A549 (cell line): ENCODE measurements around the gene ZNF205. TPM values are rescaled to one million over a fixed set of nuclear protein-coding genes. Genes with fewer than 3 reads are reported as not detected.

Source experiments
- ATAC-seq, 2 experiments: fragments of 200-7000 bp in 1 of 2; fragments of >200 bp in 1 of 2; cut with Nextera tagmentation in 1 of 2; cut with Tn5 transposase in 1 of 2; 3 replicates each; pipeline versions ENCODE4 v1.8.0 to v1.9.1; 2018 to 2020; ENCODE audit warnings: mild to moderate bottlenecking in 1 of 2, moderate library complexity in 1 of 2
- CTCF ChIA-PET: fragments of 300-600 bp; sonication (Branson Sonifier 250); formaldehyde crosslinking; extraction: SDS; loops from one replicate; lab custom pipeline; 2021; ENCODE audit warnings: antibody characterized with exemption, inconsistent platforms; lab: Yijun Ruan, JAX
- POLR2A ChIA-PET: fragments of 350-600 bp; formaldehyde crosslinking; extraction: SDS; loops from one replicate; lab custom pipeline; 2021; ENCODE audit warnings: antibody characterized with exemption, inconsistent platforms; lab: Yijun Ruan, JAX
- DNase-seq, 2 experiments: peaks; one replicate each; pipeline versions ENCODE4 v3.0.0 to v3.0.0-alpha.2; 2011 to 2016; ENCODE audit warnings: low read depth in 1 of 2, low spot score in 1 of 2
- FAIRE-seq: peaks from 2 replicates; lab custom pipeline; 2011; peaks lifted over from hg19 to GRCh38; lab: Jason Lieb, UNC
- H3K27ac ChIP-seq, 2 experiments: fragments of >200 bp; sonication (Bioruptor Twin); formaldehyde crosslinking; 3 replicates each; pipeline ENCODE4 v1.5.1; 2016 to 2017
- H3K4me1 ChIP-seq: fragments of >200 bp; sonication (Bioruptor Twin); formaldehyde crosslinking; 3 replicates; pipeline ENCODE4 v1.6.1; 2016
- H3K4me2 ChIP-seq: fragments of >200 bp; sonication (Bioruptor Twin); formaldehyde crosslinking; 3 replicates; pipeline ENCODE4 v1.6.1; 2016
- H3K4me3 ChIP-seq: fragments of >200 bp; sonication (Bioruptor Twin); formaldehyde crosslinking; 3 replicates; pipeline ENCODE4 v1.5.1; 2016
- H3K9me3 ChIP-seq: fragments of >200 bp; sonication (Bioruptor Twin); formaldehyde crosslinking; 3 replicates; pipeline ENCODE4 v1.6.1; 2016
- CEBPB ChIP-seq, 2 experiments: fragments of >200 bp in 1 of 2; sonication (Bioruptor Twin) in 1 of 2; formaldehyde crosslinking in 1 of 2; IDR thresholded peaks; 2 replicates each; pipeline ENCODE4 v1.6.1; 2012 to 2016
- EHMT2 ChIP-seq: fragments of 200-600 bp; sonication (generic); IDR thresholded peaks from 2 replicates; pipeline ENCODE4 v1.6.1; 2016; ENCODE audit warnings: antibody characterized with exemption, low read depth, mild to moderate bottlenecking, moderate library complexity
- ESRRA ChIP-seq: fragments of 150-350 bp; IDR thresholded peaks from 2 replicates; pipeline ENCODE4 v1.6.1; 2014; ENCODE audit warnings: mild to moderate bottlenecking, low read length, borderline replicate concordance
- FOSB ChIP-seq: fragments of 250-450 bp; sonication (Bioruptor Pico); IDR thresholded peaks from 2 replicates; pipeline ENCODE4 v1.5.0; 2020; ENCODE audit warnings: mild to moderate bottlenecking, moderate library complexity
- FOXS1 ChIP-seq: fragments of 250-450 bp; sonication (Bioruptor Pico); IDR thresholded peaks from 2 replicates; pipeline ENCODE4 v1.5.0; 2020; ENCODE audit warnings: mild to moderate bottlenecking, moderate library complexity
- HES2 ChIP-seq: fragments of >200 bp; sonication (Bioruptor Twin); formaldehyde crosslinking; IDR thresholded peaks from 2 replicates; pipeline ENCODE4 v1.6.1; 2016
- MAZ ChIP-seq: fragments of 150-350 bp; IDR thresholded peaks from 2 replicates; pipeline ENCODE4 v1.6.1; 2014; ENCODE audit warnings: antibody characterized with exemption, low read depth, low read length, borderline replicate concordance
- NFE2L2 ChIP-seq: fragments of 150-350 bp; conservative IDR thresholded peaks from 2 replicates; pipeline ENCODE4 v1.6.1; 2014; ENCODE audit warnings: low read length
- NPAS2 ChIP-seq: fragments of 250-450 bp; sonication (Bioruptor Pico); IDR thresholded peaks from 2 replicates; pipeline ENCODE4 v1.8.0; 2022; ENCODE audit warnings: mild to moderate bottlenecking, moderate library complexity, borderline replicate concordance
- POLR2AphosphoS2 ChIP-seq: conservative IDR thresholded peaks from 2 replicates; pipeline ENCODE4 v1.6.1; 2012; ENCODE audit warnings: low read length, improper control_type of control experiment, inconsistent platforms
- REST ChIP-seq: fragments of 200-600 bp; sonication (generic); IDR thresholded peaks from 2 replicates; pipeline ENCODE4 v1.6.1; 2016; ENCODE audit warnings: antibody characterized with exemption, mild to moderate bottlenecking, moderate library complexity
- RFX5 ChIP-seq: fragments of 450-650 bp; IDR thresholded peaks from 2 replicates; pipeline ENCODE4 v1.7.1; 2014; ENCODE audit warnings: antibody characterized with exemption, mild to moderate bottlenecking, moderate library complexity
- TFCP2L1 ChIP-seq: fragments of 250-450 bp; sonication (Bioruptor Pico); IDR thresholded peaks from 2 replicates; pipeline ENCODE4 v1.5.0; 2021; ENCODE audit warnings: mild to moderate bottlenecking
- TP53 ChIP-seq: fragments of 250-450 bp; sonication (Bioruptor Pico); IDR thresholded peaks from 2 replicates; pipeline ENCODE4 v1.5.0; 2021; ENCODE audit warnings: mild to moderate bottlenecking, moderate library complexity
- USF2 ChIP-seq: fragments of 450-650 bp; IDR thresholded peaks from 2 replicates; pipeline ENCODE4 v1.6.1; 2014; ENCODE audit warnings: antibody characterized with exemption
- ZC3H11A ChIP-seq: fragments of 450-650 bp; IDR thresholded peaks from 2 replicates; pipeline ENCODE4 v1.6.1; 2014; ENCODE audit warnings: antibody characterized with exemption, mild to moderate bottlenecking
- WGBS: methylation state at CpG from one replicate; pipeline ENCODE4 v1.1.6; 2017; ENCODE audit errors: missing lambda C conversion rate; 5-methylcytosine and 5-hydroxymethylcytosine counted together
- polyA plus RNA-seq, 4 experiments: library from polyadenylated mRNA; depleted of rRNA in 3 of 4; stranded (reverse); fragments of >200 nt; fragmentation: RNase III in 1 of 4; extraction: RNeasy Plus Mini Kit Qiagen cat#74134 plus additional on column Dnase treatment in 1 of 4; gene quantifications; 2 replicates in 3 of 4; 3 replicates in 1 of 4; pipeline ENCODE4 v1.2.3, GENCODE V29; 2011 to 2017

ZNF205 gene
- polyA plus RNA-seq, 2 of the 4 experiments (the other 2 are of a cell fraction): 4.3 to 9.6 TPM

- no peak for ATAC-seq
- no peaks in the 10 kb centered on the region for H3K9me3 ChIP-seq
- 69% methylated on average over 7 of the region's 7 CpGs for WGBS
- TF ChIP-seq HES2 (no peak), ESRRA (no peak), POLR2AphosphoS2 (no peak), MAZ (no peak), REST (no peak), EHMT2 (no peak), FOXS1 (no peak), TP53 (no peak), NPAS2 (CRISPR knock-in tag) (no peak)
- TF ChIP-seq, all 56 proteins: peak for 0
- Histone ChIP-seq H3K27ac (no peak overlapping the region), H3K4me3 (no peak overlapping the region), H3K4me2 (no peak overlapping the region), H3K4me1 (no peaks in the 10 kb centered on the region)
- DNase-seq: no peak
- FAIRE-seq: no peak
- ChIA-PET POLR2A (no interaction called here), CTCF (interaction anchor here (0.7 to 0.9 kb wide), 2 partner anchors 10 to 26 kb away, joined by 3 to 5 read pairs; no protein-coding TSS in a partner anchor)
Observed at GRCh38 chr16:3084969-3085670, 27.3 kb upstream of the ZNF205 start.

- Histone ChIP-seq H3K4me1 (no peaks in the 10 kb centered on the region), H3K9me3 (no peaks in the 10 kb centered on the region), H3K4me2 (no peak overlapping the region), H3K4me3 (no peak overlapping the region), H3K27ac (no peak overlapping the region)
- TF ChIP-seq CEBPB (IDR thresholded peaks at IDR 0.05) (no peak), TP53 (no peak), TFCP2L1 (CRISPR knock-in tag) (no peak), FOSB (CRISPR knock-in tag) (no peak), NFE2L2 (no peak), ZC3H11A (no peak), RFX5 (no peak), USF2 (no peak), HES2 (no peak)
- CTCF ChIA-PET: interaction anchor here (0.7 to 4.1 kb wide), 5 partner anchors 8 to 43 kb away, joined by 3 to 29 read pairs (median 5); no protein-coding TSS in a partner anchor
- POLR2A ChIA-PET: no interaction called here
- WGBS: 86% methylated on average over 17 of the region's 17 CpGs
- no peak for FAIRE-seq
- ATAC-seq: no peak
- no peak for DNase-seq
Observed at GRCh38 chr16:3085868-3086595, 26.4 kb upstream of the ZNF205 start.
